Activated CD8-positive, alpha-beta memory T cell treated with anti-CD3 and anti-CD28 coated beads, Interleukin-2, amount 50 U/mL, for 24 hours (primary cell): ENCODE measurements around the gene SERPINA3.
"Not testable (repeated sequence)": the region's sequence is repeated elsewhere in the genome, so short reads cannot be mapped to it uniquely, and the experiment has no call there.

Experiments
- DNase-seq: peaks from one replicate; pipeline ENCODE4 v3.0.0-alpha.2; 2020; ENCODE audit errors: extremely low read depth

Gene SERPINA3

GRCh38 chr14:94612174-94612573 is at the start of gene SERPINA3:
Gene SERPINA3, plus strand, starts transcription at chr14:94612391. Its CDS starts 2,051 bp downstream, at chr14:94614442.
- no peak for DNase-seq

- no peak for DNase-seq
Measured at GRCh38 chr14:94562941-94563883, 49.0 kb upstream of the SERPINA3 start.

GRCh38 chr14:94564381-94564780 is 47.8 kb upstream of the SERPINA3 start:
- DNase-seq, result no peak

- DNase-seq, result no peak
Measured at GRCh38 chr14:94568186-94568585, 44.0 kb upstream of the SERPINA3 start.

- no peak for DNase-seq
Measured at GRCh38 chr14:94569381-94570001, 42.7 kb upstream of the SERPINA3 start.

- DNase-seq, result no peak
Measured at GRCh38 chr14:94570002-94570400, 42.2 kb upstream of the SERPINA3 start.

DNA sequence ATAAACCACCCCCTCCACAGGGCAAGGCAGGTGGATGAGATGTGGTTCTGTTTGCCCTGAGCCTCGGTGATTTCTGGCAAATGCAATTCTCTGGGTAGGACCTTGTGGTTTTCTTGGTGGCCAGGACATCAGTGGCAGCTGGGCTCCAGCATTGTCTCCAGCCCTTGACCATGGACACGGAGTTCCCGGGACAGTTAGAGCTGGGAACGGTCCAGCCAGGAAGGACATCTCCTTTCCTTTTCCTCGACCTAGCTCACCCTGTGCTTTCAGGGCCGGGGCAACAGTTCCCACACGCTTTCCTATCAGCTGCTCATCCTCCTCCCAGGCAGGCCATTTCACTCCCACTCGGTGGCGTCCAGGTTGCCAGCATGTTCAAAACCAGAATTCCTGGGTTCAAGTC is 41.8 kb upstream of the SERPINA3 start:
- no peak for DNase-seq

- DNase-seq, result no peak
Measured at GRCh38 chr14:94571395-94571794, 40.8 kb upstream of the SERPINA3 start.

DNA sequence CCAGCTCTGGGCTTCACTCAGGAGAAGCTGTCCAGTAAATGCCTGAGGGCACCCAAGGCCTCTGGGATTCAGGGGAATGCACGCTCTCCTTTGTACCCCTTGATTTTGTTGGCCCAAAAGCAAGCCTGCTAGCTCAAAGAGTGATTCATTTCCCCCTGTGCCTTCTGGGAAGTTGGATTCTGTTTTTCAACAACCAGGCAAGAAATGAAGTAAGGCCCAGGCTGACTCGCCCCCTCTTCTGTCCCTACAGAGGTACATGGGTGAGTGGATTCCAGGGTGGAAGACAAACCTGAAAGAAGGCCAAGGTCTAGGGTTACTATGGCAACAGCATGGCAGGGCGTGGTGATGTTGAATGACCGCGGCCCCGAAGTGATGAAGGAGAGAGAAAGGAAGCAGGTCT is 40.2 kb upstream of the SERPINA3 start:
- no peak for DNase-seq

GRCh38 chr14:94572637-94573303 is 39.4 kb upstream of the SERPINA3 start:
- no peak for DNase-seq

DNA sequence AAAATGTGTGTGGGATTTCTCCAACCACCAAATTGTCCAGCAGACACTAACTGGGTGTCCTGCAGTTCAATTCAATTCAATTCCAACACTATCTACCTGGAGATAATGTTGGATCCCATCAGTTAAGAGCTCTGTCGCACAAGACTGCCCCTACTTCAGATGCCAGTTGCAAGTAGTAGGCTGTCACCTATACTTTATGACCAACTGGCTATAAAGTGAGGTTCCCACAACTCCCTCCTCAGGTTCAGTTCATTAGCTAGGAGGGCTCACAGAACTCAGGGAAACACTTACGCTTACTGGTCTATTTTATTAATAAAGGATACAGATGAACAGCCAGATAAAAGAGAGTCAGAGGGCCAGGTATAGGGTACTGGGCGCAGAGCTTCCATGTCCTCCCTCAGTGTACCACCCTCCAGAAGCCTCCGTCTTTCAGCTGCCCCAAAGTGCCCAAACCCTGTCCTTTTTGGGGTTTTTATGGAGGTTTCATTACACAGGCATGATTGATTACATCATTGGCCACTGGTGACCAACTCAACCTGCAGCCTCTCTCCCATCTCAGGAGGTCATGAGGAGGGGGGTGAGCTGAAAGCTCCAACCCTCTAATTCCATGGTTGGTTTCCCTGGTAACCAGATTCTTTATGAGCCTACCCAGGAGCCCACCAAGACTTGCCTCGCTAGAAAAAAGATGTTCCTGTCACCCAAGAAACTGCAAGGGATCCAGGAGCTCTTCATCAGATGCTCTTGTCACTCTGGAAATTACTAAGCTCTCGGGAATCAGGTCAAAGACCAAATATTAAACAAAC is 38.5 kb upstream of the SERPINA3 start:
- no peak for DNase-seq

DNA sequence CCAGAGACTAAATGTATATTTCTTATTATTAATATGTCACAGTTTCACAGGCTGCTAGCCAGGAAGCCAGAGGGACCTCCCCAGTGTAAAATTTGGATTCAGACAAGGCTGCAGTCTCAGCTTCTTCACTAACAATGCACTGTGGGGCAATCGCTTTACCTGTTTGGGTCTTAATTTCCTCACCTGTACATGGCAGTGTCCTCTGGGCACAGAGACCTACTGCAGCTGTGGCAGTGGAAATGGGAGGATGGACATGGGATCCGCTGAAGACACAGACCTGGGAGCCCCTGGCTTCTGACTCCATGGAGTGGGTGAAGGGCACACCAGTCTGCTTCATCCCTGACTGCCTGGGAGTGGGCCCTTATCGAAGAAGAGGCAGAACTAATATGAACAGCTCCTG is 37.9 kb upstream of the SERPINA3 start:
- DNase-seq, result no peak

DNA sequence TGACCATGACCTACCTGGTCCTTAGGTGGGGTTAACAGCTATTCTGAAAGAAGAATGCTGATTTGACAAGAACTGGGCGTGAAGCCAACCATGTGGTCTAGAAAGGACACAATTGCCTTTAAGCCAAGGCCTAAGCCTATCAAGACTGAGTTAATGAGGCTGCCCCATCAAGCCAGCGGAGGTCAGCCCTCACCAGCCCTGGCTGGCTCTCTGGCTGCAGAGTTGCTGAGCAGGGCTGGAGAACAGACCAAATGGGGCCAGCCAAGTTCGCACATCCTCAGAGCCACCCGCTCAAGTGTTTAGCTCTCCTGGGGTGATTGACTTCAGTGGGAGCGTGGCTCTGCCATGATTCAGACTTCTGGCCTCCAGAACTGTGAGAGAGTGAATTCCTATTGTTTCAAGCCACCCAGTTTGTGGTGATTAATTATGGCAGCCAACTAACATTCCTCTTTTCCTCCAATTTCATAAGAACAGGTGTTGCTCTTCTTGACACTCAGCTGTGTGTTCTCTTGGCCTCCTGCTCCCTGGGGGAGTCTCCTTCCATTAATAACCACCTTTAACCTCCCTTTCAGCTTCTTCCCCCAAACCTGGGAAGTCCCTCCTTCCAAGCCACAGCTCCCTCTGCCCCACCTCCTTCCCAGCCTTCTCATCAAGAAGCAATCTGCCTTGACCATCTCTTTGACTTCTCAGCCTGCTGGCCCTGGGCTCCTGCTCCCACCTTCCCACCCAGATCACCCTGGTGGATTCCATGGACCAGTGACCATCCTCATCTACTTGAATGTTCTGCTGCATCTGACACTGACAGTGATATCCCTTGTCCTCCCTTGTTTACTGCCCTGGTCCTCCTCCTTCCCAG is 36.2 kb upstream of the SERPINA3 start:
- no peak for DNase-seq

DNA sequence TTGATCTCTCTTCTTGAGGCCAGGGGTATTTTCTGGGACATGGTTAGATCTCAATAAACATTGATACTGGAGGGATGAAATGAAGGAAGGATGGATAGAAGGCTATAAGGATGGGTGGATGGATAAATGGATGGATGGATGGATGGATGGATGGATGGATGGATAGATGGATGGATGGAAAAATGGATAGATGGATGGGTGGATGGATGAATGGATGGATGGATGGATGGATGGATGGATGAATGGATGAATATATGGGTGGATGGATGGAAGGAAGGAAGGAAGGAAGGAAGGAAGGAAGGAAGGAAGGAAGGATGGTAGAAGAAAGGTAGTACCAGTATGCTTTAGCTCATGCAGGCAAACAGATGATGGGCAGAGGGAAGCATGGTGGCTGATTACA is 34.7 kb upstream of the SERPINA3 start:
- not testable (repeated sequence) for DNase-seq

GRCh38 chr14:94578712-94579111 is 33.5 kb upstream of the SERPINA3 start:
- no peak for DNase-seq

DNA sequence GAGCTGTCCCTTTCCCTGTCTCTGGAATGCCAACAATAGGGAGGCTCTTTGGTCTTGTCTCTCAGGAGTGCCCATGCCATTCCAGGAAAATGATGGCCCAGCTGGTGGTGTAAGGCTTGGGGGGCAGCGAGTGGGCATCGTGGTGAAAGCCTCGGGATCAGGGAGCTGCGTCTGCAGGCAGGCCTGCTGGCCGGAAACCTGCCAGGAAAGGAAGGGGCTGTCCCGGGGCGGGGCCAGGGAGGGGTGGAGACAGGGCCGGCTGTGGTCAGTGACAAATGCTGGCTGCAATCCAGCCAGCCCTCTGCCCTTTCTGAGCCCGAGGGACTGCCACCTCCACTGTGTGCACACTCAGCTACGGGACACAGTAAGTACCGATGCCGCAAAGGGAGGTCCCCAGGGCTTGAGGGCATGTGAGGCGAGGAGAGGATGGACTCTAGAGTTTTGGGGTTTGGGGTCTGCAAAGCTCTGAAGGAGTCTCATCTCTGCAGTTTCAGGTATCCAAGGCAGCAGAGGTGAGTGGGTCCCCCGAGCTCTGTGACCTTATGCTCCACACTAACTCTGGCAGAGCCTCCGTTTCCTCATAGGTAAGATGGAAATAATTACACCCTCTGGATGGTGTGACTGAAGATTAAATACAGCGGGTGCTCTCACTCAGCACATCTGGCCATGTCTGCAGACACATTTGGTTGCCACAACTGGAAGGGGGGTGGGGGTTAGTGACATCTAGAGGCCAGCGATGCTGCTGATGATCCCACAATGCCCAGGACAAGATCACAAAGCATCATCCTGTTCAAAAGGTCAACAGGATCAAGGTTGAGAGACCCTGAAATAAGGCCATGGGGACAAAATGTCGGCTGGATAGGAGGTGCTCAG is 30.8 kb upstream of the SERPINA3 start, which contains the start of gene SERPINA5:
SERPINA5 (plus strand) TSS at position 300 of the 873 bp plus-strand sequence. CDS start 5,937 bp downstream, outside the sequence.
- DNase-seq, result no peak

DNA sequence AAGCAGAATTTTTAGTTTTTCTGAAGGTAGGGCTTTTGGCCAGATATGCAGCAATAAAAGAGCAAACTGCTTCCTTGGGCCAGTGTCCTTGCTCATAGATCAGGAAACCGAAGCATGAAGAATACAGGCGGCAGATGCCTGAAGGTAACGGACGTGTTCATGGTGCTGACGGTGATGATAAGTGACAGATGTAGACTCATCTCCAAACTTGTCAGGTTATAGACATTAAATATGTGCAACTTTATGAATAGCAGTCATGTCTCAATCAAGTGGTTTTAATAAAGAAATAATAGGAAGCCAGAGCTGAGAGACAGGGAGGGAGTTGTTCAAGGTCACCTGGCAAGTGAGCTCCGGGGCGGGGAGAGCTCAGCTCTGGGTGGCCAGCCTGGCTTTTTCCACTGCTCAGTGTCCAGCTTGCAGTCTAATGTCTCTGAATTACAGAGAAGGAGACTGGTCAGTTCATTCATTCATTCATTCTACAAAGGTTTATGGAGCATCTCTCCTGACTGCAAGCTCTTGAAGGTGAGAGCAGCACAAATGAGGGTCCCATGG is 29.9 kb upstream of the SERPINA3 start:
- no peak for DNase-seq

DNA sequence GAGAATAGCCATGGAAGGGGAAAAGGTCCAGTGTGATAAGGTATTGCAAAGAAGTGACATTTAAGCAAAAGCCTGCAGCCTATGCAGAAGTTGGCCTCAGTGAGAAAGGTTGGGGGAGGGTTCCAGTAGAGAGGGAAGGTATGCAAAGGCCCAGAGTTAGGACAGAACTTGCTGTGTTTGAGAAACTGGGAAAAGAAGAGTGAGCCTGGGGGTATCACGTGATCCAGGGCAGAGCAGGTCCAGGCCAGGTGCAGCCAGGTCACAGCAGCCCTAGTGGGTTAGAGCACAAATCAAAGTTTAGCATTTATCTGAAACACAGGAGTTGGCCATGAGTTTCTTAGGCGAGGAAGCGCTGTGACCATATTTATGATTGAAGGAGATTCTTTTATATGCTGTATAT is 29.3 kb upstream of the SERPINA3 start:
- DNase-seq, result no peak

GRCh38 chr14:94583557-94583956 is 28.6 kb upstream of the SERPINA3 start:
- no peak for DNase-seq
